ENCODE measurements around the gene RASA3. TPM values are rescaled to one million over a fixed set of nuclear protein-coding genes. Genes with fewer than 3 reads are reported as not detected.

RASA3 gene
- total RNA-seq, 1 experiment from 2014 or later: 22.3 TPM

DNA sequence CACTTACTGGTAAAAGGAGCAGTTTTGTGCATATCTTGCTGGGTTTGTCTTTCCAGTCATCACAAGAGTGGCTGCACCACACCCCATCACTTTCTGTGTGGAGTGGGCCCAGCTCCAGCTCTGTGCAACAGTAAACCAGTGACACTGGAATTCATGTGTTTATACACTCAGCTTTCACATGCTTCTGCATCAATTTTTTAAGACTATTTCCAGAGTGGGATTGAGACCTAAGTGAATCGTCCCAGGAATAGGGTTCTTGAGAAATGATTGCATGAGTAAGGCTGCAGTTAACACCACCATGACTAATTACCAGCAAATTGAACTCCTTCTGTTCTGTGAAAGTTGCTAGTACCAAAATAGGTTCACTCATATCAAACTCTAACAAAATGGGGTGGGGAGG is 41.3 kb upstream of the RASA3 start:
- peaks cover 27% of the 10 kb centered on the region for H3K9me3 Mint-ChIP-seq
- no peak for DNase-seq (ENCODE audit: low spot score)
- no peak overlapping the region for H3K4me3 Mint-ChIP-seq
- 0 out of 2 replicates have a peak, but pooled peaks cover 4% of the 10 kb centered on the region for H3K36me3 Mint-ChIP-seq
- no peak overlapping the region for H3K27ac Mint-ChIP-seq
- CTCF ChIA-PET: interaction anchor here (0.6 kb wide), 1 partner anchor 75 kb away, joined by 3 read pairs; no protein-coding TSS in a partner anchor
- POLR2A ChIA-PET: no interaction called here
- TF ChIP-seq MYBL2 (CRISPR knock-in tag; IDR thresholded peaks at IDR 0.05) (no peak), NR1H2 (CRISPR knock-in tag; IDR thresholded peaks at IDR 0.05) (no peak), PRRX2 (CRISPR knock-in tag; IDR thresholded peaks at IDR 0.05) (no peak), MXD4 (CRISPR knock-in tag; IDR thresholded peaks at IDR 0.05; ENCODE audit: borderline replicate concordance) (no peak), ZNF138 (CRISPR knock-in tag; conservative IDR thresholded peaks at IDR 0.05) (no peak), ATF1 (CRISPR knock-in tag; IDR thresholded peaks at IDR 0.05) (no peak), ZNF423 (CRISPR knock-in tag; IDR thresholded peaks at IDR 0.05) (no peak), SP1 (CRISPR knock-in tag; conservative IDR thresholded peaks at IDR 0.05) (no peak), OVOL2 (CRISPR knock-in tag; IDR thresholded peaks at IDR 0.05; ENCODE audit: borderline replicate concordance) (no peak), ZNF317 (CRISPR knock-in tag; IDR thresholded peaks at IDR 0.05; ENCODE audit: borderline replicate concordance, low read depth) (no peak), NFYB (CRISPR knock-in tag; conservative IDR thresholded peaks at IDR 0.05; ENCODE audit: low read depth) (no peak)
- TF ChIP-seq, protein P1, sequence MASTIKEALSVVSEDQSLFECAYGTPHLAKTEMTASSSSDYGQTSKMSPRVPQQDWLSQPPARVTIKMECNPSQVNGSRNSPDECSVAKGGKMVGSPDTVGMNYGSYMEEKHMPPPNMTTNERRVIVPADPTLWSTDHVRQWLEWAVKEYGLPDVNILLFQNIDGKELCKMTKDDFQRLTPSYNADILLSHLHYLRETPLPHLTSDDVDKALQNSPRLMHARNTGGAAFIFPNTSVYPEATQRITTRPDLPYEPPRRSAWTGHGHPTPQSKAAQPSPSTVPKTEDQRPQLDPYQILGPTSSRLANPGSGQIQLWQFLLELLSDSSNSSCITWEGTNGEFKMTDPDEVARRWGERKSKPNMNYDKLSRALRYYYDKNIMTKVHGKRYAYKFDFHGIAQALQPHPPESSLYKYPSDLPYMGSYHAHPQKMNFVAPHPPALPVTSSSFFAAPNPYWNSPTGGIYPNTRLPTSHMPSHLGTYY (CRISPR knock-in tag; IDR thresholded peaks at IDR 0.05): no peak
- TF ChIP-seq, protein P2, sequence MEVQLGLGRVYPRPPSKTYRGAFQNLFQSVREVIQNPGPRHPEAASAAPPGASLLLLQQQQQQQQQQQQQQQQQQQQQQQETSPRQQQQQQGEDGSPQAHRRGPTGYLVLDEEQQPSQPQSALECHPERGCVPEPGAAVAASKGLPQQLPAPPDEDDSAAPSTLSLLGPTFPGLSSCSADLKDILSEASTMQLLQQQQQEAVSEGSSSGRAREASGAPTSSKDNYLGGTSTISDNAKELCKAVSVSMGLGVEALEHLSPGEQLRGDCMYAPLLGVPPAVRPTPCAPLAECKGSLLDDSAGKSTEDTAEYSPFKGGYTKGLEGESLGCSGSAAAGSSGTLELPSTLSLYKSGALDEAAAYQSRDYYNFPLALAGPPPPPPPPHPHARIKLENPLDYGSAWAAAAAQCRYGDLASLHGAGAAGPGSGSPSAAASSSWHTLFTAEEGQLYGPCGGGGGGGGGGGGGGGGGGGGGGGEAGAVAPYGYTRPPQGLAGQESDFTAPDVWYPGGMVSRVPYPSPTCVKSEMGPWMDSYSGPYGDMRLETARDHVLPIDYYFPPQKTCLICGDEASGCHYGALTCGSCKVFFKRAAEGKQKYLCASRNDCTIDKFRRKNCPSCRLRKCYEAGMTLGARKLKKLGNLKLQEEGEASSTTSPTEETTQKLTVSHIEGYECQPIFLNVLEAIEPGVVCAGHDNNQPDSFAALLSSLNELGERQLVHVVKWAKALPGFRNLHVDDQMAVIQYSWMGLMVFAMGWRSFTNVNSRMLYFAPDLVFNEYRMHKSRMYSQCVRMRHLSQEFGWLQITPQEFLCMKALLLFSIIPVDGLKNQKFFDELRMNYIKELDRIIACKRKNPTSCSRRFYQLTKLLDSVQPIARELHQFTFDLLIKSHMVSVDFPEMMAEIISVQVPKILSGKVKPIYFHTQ (CRISPR knock-in tag; IDR thresholded peaks at IDR 0.05): no peak
- TF ChIP-seq, protein P3, sequence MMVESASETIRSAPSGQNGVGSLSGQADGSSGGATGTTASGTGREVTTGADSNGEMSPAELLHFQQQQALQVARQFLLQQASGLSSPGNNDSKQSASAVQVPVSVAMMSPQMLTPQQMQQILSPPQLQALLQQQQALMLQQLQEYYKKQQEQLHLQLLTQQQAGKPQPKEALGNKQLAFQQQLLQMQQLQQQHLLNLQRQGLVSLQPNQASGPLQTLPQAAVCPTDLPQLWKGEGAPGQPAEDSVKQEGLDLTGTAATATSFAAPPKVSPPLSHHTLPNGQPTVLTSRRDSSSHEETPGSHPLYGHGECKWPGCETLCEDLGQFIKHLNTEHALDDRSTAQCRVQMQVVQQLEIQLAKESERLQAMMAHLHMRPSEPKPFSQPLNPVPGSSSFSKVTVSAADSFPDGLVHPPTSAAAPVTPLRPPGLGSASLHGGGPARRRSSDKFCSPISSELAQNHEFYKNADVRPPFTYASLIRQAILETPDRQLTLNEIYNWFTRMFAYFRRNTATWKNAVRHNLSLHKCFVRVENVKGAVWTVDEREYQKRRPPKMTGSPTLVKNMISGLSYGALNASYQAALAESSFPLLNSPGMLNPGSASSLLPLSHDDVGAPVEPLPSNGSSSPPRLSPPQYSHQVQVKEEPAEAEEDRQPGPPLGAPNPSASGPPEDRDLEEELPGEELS (CRISPR knock-in tag; IDR thresholded peaks at IDR 0.05): no peak
- TF ChIP-seq, protein P4, sequence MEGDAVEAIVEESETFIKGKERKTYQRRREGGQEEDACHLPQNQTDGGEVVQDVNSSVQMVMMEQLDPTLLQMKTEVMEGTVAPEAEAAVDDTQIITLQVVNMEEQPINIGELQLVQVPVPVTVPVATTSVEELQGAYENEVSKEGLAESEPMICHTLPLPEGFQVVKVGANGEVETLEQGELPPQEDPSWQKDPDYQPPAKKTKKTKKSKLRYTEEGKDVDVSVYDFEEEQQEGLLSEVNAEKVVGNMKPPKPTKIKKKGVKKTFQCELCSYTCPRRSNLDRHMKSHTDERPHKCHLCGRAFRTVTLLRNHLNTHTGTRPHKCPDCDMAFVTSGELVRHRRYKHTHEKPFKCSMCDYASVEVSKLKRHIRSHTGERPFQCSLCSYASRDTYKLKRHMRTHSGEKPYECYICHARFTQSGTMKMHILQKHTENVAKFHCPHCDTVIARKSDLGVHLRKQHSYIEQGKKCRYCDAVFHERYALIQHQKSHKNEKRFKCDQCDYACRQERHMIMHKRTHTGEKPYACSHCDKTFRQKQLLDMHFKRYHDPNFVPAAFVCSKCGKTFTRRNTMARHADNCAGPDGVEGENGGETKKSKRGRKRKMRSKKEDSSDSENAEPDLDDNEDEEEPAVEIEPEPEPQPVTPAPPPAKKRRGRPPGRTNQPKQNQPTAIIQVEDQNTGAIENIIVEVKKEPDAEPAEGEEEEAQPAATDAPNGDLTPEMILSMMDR (IDR thresholded peaks at IDR 0.05): no peak
- TF ChIP-seq, protein P5, sequence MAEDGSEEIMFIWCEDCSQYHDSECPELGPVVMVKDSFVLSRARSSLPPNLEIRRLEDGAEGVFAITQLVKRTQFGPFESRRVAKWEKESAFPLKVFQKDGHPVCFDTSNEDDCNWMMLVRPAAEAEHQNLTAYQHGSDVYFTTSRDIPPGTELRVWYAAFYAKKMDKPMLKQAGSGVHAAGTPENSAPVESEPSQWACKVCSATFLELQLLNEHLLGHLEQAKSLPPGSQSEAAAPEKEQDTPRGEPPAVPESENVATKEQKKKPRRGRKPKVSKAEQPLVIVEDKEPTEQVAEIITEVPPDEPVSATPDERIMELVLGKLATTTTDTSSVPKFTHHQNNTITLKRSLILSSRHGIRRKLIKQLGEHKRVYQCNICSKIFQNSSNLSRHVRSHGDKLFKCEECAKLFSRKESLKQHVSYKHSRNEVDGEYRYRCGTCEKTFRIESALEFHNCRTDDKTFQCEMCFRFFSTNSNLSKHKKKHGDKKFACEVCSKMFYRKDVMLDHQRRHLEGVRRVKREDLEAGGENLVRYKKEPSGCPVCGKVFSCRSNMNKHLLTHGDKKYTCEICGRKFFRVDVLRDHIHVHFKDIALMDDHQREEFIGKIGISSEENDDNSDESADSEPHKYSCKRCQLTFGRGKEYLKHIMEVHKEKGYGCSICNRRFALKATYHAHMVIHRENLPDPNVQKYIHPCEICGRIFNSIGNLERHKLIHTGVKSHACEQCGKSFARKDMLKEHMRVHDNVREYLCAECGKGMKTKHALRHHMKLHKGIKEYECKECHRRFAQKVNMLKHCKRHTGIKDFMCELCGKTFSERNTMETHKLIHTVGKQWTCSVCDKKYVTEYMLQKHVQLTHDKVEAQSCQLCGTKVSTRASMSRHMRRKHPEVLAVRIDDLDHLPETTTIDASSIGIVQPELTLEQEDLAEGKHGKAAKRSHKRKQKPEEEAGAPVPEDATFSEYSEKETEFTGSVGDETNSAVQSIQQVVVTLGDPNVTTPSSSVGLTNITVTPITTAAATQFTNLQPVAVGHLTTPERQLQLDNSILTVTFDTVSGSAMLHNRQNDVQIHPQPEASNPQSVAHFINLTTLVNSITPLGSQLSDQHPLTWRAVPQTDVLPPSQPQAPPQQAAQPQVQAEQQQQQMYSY (CRISPR knock-in tag; IDR thresholded peaks at IDR 0.05): no peak
- TF ChIP-seq, protein P6, sequence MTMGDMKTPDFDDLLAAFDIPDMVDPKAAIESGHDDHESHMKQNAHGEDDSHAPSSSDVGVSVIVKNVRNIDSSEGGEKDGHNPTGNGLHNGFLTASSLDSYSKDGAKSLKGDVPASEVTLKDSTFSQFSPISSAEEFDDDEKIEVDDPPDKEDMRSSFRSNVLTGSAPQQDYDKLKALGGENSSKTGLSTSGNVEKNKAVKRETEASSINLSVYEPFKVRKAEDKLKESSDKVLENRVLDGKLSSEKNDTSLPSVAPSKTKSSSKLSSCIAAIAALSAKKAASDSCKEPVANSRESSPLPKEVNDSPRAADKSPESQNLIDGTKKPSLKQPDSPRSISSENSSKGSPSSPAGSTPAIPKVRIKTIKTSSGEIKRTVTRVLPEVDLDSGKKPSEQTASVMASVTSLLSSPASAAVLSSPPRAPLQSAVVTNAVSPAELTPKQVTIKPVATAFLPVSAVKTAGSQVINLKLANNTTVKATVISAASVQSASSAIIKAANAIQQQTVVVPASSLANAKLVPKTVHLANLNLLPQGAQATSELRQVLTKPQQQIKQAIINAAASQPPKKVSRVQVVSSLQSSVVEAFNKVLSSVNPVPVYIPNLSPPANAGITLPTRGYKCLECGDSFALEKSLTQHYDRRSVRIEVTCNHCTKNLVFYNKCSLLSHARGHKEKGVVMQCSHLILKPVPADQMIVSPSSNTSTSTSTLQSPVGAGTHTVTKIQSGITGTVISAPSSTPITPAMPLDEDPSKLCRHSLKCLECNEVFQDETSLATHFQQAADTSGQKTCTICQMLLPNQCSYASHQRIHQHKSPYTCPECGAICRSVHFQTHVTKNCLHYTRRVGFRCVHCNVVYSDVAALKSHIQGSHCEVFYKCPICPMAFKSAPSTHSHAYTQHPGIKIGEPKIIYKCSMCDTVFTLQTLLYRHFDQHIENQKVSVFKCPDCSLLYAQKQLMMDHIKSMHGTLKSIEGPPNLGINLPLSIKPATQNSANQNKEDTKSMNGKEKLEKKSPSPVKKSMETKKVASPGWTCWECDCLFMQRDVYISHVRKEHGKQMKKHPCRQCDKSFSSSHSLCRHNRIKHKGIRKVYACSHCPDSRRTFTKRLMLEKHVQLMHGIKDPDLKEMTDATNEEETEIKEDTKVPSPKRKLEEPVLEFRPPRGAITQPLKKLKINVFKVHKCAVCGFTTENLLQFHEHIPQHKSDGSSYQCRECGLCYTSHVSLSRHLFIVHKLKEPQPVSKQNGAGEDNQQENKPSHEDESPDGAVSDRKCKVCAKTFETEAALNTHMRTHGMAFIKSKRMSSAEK (CRISPR knock-in tag; IDR thresholded peaks at IDR 0.05; ENCODE audit: borderline replicate concordance): no peak
- TF ChIP-seq, protein P7, sequence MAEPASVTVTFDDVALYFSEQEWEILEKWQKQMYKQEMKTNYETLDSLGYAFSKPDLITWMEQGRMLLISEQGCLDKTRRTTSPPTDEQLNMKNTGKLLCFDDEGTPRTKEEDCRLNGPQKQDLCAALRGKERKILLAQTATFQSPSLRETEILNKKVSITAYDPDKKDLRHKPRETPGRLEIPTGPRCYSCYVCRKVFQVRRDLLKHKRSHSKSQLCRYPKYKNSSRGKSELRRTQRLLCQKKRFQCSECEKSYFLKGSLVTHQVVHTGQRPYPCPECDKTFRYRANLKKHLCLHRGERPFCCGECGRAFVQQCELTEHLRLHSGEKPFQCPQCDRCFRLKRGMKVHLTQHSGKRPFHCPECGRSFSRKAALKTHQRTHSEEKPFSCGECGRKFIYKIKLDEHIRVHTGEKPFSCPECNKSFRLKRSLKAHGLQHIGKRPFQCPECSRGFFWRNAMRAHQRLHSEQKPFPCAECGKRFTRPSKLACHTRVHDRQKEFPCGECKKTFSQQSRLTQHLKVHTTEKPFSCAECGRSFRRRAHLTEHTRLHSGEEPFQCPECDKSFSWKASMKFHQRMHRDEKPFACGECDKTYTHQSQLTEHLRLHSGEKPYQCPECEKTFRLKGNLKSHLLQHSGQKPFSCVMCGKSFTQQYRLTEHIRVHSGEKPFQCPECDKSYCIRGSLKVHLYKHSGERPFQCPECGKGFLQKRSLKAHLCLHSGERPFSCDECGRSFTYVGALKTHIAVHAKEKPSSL (CRISPR knock-in tag; conservative IDR thresholded peaks at IDR 0.05): no peak
- TF ChIP-seq, protein P8, sequence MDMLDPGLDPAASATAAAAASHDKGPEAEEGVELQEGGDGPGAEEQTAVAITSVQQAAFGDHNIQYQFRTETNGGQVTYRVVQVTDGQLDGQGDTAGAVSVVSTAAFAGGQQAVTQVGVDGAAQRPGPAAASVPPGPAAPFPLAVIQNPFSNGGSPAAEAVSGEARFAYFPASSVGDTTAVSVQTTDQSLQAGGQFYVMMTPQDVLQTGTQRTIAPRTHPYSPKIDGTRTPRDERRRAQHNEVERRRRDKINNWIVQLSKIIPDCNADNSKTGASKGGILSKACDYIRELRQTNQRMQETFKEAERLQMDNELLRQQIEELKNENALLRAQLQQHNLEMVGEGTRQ (CRISPR knock-in tag; IDR thresholded peaks at IDR 0.05): no peak
- H3K4me1 Mint-ChIP-seq: 0 out of 2 replicates have a peak, but pooled peaks cover 2% of the 10 kb centered on the region
- no peak for ATAC-seq
- H3K27me3 Mint-ChIP-seq (ENCODE audit: low read depth): no peaks in the 10 kb centered on the region
